SJCRH30 (cell line): ENCODE results near the gene CFB. TPM values are rescaled to one million over a fixed set of nuclear protein-coding genes. Genes with fewer than 3 reads are reported as not detected.
"Not testable (repeated sequence)": the region's sequence is repeated elsewhere in the genome, so short reads cannot be mapped to it uniquely, and the experiment has no call there.

Experiments used
- DNase-seq, 2 experiments: peaks; one replicate each; pipeline ENCODE4 v3.0.0-alpha.2; 2015 to 2020
- H3K27ac ChIP-seq: fragments of 250-450 bp; sonication (Bioruptor Pico); 2 replicates; pipeline ENCODE4 v1.5.1; 2020; ENCODE audit warnings: mild to moderate bottlenecking, moderate library complexity
- H3K27me3 ChIP-seq: fragments of 250-450 bp; sonication (Bioruptor Pico); 2 replicates; pipeline ENCODE4 v1.5.1; 2020; ENCODE audit warnings: mild to moderate bottlenecking, moderate library complexity
- H3K36me3 ChIP-seq: fragments of 250-450 bp; sonication (Bioruptor Pico); 2 replicates; pipeline ENCODE4 v1.5.1; 2020; ENCODE audit warnings: mild to moderate bottlenecking, moderate library complexity
- H3K4me1 ChIP-seq: fragments of 250-450 bp; sonication (Bioruptor Pico); 2 replicates; pipeline ENCODE4 v1.5.1; 2020; ENCODE audit warnings: mild to moderate bottlenecking, moderate library complexity
- H3K4me3 ChIP-seq: fragments of 250-450 bp; sonication (Bioruptor Pico); 2 replicates; pipeline ENCODE4 v1.5.1; 2020; ENCODE audit warnings: mild to moderate bottlenecking, moderate library complexity
- H3K9me3 ChIP-seq: fragments of 250-450 bp; sonication (Bioruptor Pico); replicated peaks from 2 replicates; pipeline ENCODE4 v1.5.1; 2020; ENCODE audit warnings: mild to moderate bottlenecking, moderate library complexity
- total RNA-seq: library from RNA; depleted of rRNA; stranded (reverse); fragments of >200 nt; shearing (Covaris generic); gene quantifications from 2 replicates; pipeline ENCODE4 v1.2.3, GENCODE V29; 2014; rRNA removed

Gene CFB
- total RNA-seq, 1 experiment from 2014 or later, result not detected

DNA sequence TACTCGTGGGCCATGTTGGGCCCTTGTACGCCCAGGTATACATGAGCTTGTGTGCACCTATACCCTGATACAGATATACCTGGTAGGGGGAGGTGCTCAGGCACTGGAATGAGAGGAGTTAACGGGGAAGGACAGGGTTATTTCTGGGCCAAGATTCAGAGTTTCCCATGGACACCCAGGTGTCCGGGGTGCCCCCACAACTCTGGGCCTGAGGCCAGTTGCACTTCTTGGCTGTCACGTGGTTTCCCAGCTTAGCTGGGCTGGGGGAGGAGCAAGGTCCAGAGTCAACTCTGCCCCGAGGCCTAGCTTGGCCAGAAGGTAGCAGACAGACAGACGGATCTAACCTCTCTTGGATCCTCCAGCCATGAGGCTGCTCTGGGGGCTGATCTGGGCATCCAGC, 35.8 kb downstream of the CFB start, which contains the start of gene C4A:
TSS of gene C4A (plus strand) at position 314 of the 400 bp plus-strand sequence. CDS start at position 365, 51 bp downstream.
- not testable (repeated sequence) for H3K4me3 ChIP-seq, H3K9me3 ChIP-seq, H3K4me1 ChIP-seq, DNase-seq, H3K27ac ChIP-seq, H3K27me3 ChIP-seq, H3K36me3 ChIP-seq

DNA sequence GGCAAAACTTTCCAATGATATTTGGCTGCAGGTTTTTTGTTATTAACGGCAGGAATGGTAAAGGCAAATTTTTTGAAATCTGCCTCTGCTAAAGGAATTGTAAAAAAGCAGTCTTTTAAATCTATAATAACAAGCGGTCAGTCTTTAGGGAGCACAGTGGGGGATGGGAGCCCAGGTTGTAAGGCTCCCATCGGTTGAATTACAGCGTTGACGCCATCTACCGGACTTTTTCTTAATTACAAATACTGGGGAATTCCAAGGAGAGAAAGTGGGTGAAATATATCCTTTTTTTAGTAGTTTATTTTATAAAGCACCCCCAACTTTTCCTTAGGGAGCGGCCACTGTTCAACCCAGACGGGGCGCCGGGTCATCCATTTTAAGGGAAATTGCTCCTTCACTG, 43.5 kb downstream of the CFB start:
- H3K4me1 ChIP-seq, H3K4me3 ChIP-seq, H3K27ac ChIP-seq, H3K27me3 ChIP-seq, H3K9me3 ChIP-seq, H3K36me3 ChIP-seq, DNase-seq: not testable (repeated sequence)

DNA sequence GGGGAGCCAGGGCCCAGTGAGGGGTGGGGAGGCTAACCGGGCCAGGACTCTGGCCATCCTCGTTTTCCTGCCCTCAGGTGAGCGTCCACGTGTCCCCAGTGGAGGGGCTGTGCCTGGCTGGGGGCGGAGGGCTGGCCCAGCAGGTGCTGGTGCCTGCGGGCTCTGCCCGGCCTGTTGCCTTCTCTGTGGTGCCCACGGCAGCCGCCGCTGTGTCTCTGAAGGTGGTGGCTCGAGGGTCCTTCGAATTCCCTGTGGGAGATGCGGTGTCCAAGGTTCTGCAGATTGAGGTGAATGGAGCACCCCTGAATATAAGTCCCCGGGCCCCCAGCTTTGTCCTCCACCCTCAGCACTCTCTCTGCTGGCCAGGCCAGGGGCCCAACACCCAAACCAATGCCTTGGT, 48.5 kb downstream of the CFB start:
- not testable (repeated sequence) for H3K9me3 ChIP-seq, DNase-seq, H3K4me3 ChIP-seq, H3K4me1 ChIP-seq, H3K27ac ChIP-seq, H3K27me3 ChIP-seq, H3K36me3 ChIP-seq

DNA sequence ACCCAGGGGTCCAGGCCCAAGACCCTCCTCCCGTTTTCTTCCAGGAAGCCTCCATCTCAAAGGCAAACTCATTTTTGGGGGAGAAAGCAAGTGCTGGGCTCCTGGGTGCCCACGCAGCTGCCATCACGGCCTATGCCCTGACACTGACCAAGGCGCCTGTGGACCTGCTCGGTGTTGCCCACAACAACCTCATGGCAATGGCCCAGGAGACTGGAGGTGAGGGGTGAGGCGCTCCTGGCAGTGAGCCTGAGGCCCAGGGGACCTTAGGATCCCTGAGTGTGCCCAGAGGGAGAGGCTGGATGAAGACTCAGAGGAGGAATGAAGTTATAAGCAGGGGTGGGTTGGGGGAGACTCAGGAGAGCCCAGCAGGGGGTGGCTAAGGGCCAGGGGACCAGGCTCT, 50.5 kb downstream of the CFB start:
- H3K4me1 ChIP-seq, DNase-seq, H3K27me3 ChIP-seq, H3K27ac ChIP-seq, H3K9me3 ChIP-seq, H3K4me3 ChIP-seq, H3K36me3 ChIP-seq: not testable (repeated sequence)

Other genes starting within 250 kb of the CFB start
- gene ABHD16A, start 242.8 kb upstream of the CFB start, total RNA-seq, result 18.8 and 22.4 TPM in 2 replicates
- not detected in 2 replicates for gene LY6G6F, start 239.2 kb upstream of the CFB start, total RNA-seq
- gene LY6G6D, start 230.7 kb upstream of the CFB start, total RNA-seq, result not detected in 2 replicates
- gene LY6G6C, start 224.3 kb upstream of the CFB start, total RNA-seq, result not detected in 2 replicates
- 0.47 TPM in 1 of 2 replicates, not detected in the other for gene MPIG6B, start 222.7 kb upstream of the CFB start, total RNA-seq
- gene DDAH2, start 216.8 kb upstream of the CFB start, total RNA-seq, result 39.1 and 42.7 TPM in 2 replicates
- 210 and 234 TPM in 2 replicates for gene CLIC1, start 209.6 kb upstream of the CFB start, total RNA-seq
- gene MSH5, start 206.1 kb upstream of the CFB start, total RNA-seq, result 12.9 and 13.4 TPM in 2 replicates
- 0.89 and 1.4 TPM in 2 replicates for gene SAPCD1, start 183.4 kb upstream of the CFB start, total RNA-seq
- gene VWA7, start 168.8 kb upstream of the CFB start, total RNA-seq, result 0.28 and 0.34 TPM in 2 replicates
- gene VARS1, start 150.3 kb upstream of the CFB start, total RNA-seq, result 42.5 and 45.8 TPM in 2 replicates
- gene LSM2, start 139.1 kb upstream of the CFB start, total RNA-seq, result 90.1 and 106 TPM in 2 replicates
- 0.10 and 0.14 TPM in 2 replicates for gene HSPA1L, start 130.8 kb upstream of the CFB start, total RNA-seq
- 0.56 TPM in 1 of 2 replicates, not detected in the other for gene HSPA1A, start 130.6 kb upstream of the CFB start, total RNA-seq
- 106 and 118 TPM in 2 replicates for gene HSPA1B, start 118.4 kb upstream of the CFB start, total RNA-seq
- gene NEU1, start 83.3 kb upstream of the CFB start, total RNA-seq, result 21.2 and 23.3 TPM in 2 replicates
- gene SLC44A4, start 67.1 kb upstream of the CFB start, total RNA-seq, result 0.12 TPM in 1 of 2 replicates, not detected in the other
- 42.1 and 48.4 TPM in 2 replicates for gene EHMT2, start 48.4 kb upstream of the CFB start, total RNA-seq
- 4.8 and 5.4 TPM in 2 replicates for gene ZBTB12, start 44.0 kb upstream of the CFB start, total RNA-seq
- gene C2, start 18.4 kb upstream of the CFB start, total RNA-seq, result 1.2 and 1.5 TPM in 2 replicates
- gene NELFE, start 12.9 kb downstream of the CFB start, total RNA-seq, result 66.3 and 70.1 TPM in 2 replicates
- gene SKIC2, start 13.1 kb downstream of the CFB start, total RNA-seq, result 27.3 and 37.4 TPM in 2 replicates
- gene DXO, start 26.0 kb downstream of the CFB start, total RNA-seq, result 13.8 and 17.8 TPM in 2 replicates
- 0.81 and 2.5 TPM in 2 replicates for gene C4A, start 36.0 kb downstream of the CFB start, total RNA-seq
- 1.2 and 1.8 TPM in 2 replicates for gene C4B, start 68.7 kb downstream of the CFB start, total RNA-seq
- gene CYP21A2, start 92.3 kb downstream of the CFB start, total RNA-seq, result 0.08 TPM in 1 of 2 replicates, not detected in the other
- 1.6 and 3.3 TPM in 2 replicates for gene TNXB, start 163.2 kb downstream of the CFB start, total RNA-seq
- 26.1 and 33.0 TPM in 2 replicates for gene ATF6B, start 182.2 kb downstream of the CFB start, total RNA-seq
- gene FKBPL, start 184.2 kb downstream of the CFB start, total RNA-seq, result 8.2 and 8.7 TPM in 2 replicates
- gene PRRT1, start 205.8 kb downstream of the CFB start, total RNA-seq, result 0.25 and 0.30 TPM in 2 replicates
- gene PPT2, start 208.0 kb downstream of the CFB start, total RNA-seq, result 120 and 150 TPM in 2 replicates
- 6.4 and 8.8 TPM in 2 replicates for gene EGFL8, start 218.5 kb downstream of the CFB start, total RNA-seq
- 66.1 and 70.3 TPM in 2 replicates for gene AGPAT1, start 230.0 kb downstream of the CFB start, total RNA-seq
- 60.0 and 63.7 TPM in 2 replicates for gene RNF5, start 232.3 kb downstream of the CFB start, total RNA-seq
- gene AGER, start 238.2 kb downstream of the CFB start, total RNA-seq, result 0.71 and 1.4 TPM in 2 replicates
- gene PBX2, start 244.1 kb downstream of the CFB start, total RNA-seq, result 39.4 and 41.7 TPM in 2 replicates
- gene GPSM3, start 246.5 kb downstream of the CFB start, total RNA-seq, result 2.8 and 3.6 TPM in 2 replicates